SK-N-MC (cell line): Measurements from ENCODE around the gene LRCH1.

Source experiments
- EZH2 ChIP-seq: fragments of 200-600 bp; sonication (generic); IDR thresholded peaks from one replicate; pipeline ENCODE4 v1.6.1; 2017; ENCODE audit warnings: antibody characterized with exemption
- POLR2AphosphoS5 ChIP-seq: IDR thresholded peaks from 2 replicates; pipeline ENCODE4 v1.6.1; 2012; ENCODE audit warnings: mild to moderate bottlenecking, low read depth, low read length, borderline replicate concordance

GRCh38 chr13:46745062-46745461, 192.1 kb downstream of the LRCH1 start:
- TF ChIP-seq POLR2AphosphoS5 (no peak), EZH2 (no peak)
